ENCODE data around the gene PRSS27. TPM values are rescaled to one million over a fixed set of nuclear protein-coding genes. Genes with fewer than 3 reads are reported as not detected.

The PRSS27 gene
- total RNA-seq, 2 donors from 2014 or later: 2.1 TPM; not detected in 1

GRCh38 chr16:2748757-2749455, 28.9 kb upstream of the PRSS27 start:
- H3K27ac ChIP-seq: peak overlapping the region in 3 of 4 donors; percentile 28 to 45 (median 39)
- intact Hi-C loops (cut with DNase I): no loop called here
- TF ChIP-seq, protein P1, sequence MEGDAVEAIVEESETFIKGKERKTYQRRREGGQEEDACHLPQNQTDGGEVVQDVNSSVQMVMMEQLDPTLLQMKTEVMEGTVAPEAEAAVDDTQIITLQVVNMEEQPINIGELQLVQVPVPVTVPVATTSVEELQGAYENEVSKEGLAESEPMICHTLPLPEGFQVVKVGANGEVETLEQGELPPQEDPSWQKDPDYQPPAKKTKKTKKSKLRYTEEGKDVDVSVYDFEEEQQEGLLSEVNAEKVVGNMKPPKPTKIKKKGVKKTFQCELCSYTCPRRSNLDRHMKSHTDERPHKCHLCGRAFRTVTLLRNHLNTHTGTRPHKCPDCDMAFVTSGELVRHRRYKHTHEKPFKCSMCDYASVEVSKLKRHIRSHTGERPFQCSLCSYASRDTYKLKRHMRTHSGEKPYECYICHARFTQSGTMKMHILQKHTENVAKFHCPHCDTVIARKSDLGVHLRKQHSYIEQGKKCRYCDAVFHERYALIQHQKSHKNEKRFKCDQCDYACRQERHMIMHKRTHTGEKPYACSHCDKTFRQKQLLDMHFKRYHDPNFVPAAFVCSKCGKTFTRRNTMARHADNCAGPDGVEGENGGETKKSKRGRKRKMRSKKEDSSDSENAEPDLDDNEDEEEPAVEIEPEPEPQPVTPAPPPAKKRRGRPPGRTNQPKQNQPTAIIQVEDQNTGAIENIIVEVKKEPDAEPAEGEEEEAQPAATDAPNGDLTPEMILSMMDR (IDR thresholded peaks at IDR 0.05): no peak
- no peak for TF ChIP-seq POLR2A (IDR thresholded peaks at IDR 0.05)
- H3K9me3 ChIP-seq: no peaks in the 10 kb centered on the region
- 32 to 52% methylated on average over 6 of the region's 7 CpGs for WGBS, 2 donors
- DNase-seq: peak; percentile 57 to 82 (median 68)
- H3K4me3 ChIP-seq: no peak overlapping the region
- ATAC-seq: no peak
- H3K27me3 ChIP-seq: no peaks in the 10 kb centered on the region
- no peaks in the 10 kb centered on the region for H3K36me3 ChIP-seq (replicated peaks in 1 of 2; ENCODE audit: insufficient read depth in 1 of 2, low read depth in 2 of 2)
- peaks cover 21% of the 10 kb centered on the region for H3K4me1 ChIP-seq

GRCh38 chr16:2745961-2746360, 25.9 kb upstream of the PRSS27 start:
- Histone ChIP-seq H3K36me3 (replicated peaks in 1 of 2; ENCODE audit: insufficient read depth in 1 of 2, low read depth in 2 of 2) (no peaks in the 10 kb centered on the region), H3K9me3 (no peaks in the 10 kb centered on the region), H3K4me1 (peaks cover 13% of the 10 kb centered on the region), H3K27me3 (no peaks in the 10 kb centered on the region), H3K4me3 (no peak overlapping the region), H3K27ac (no peak overlapping the region)
- ATAC-seq: no peak
- WGBS, 2 donors: 89 to 93% methylated on average over 9 of the region's 9 CpGs
- DNase-seq: no peak
- intact Hi-C loops (cut with DNase I): no loop called here
- TF ChIP-seq, protein P1 (IDR thresholded peaks at IDR 0.05): no peak
- no peak for TF ChIP-seq POLR2A (IDR thresholded peaks at IDR 0.05)

DNA sequence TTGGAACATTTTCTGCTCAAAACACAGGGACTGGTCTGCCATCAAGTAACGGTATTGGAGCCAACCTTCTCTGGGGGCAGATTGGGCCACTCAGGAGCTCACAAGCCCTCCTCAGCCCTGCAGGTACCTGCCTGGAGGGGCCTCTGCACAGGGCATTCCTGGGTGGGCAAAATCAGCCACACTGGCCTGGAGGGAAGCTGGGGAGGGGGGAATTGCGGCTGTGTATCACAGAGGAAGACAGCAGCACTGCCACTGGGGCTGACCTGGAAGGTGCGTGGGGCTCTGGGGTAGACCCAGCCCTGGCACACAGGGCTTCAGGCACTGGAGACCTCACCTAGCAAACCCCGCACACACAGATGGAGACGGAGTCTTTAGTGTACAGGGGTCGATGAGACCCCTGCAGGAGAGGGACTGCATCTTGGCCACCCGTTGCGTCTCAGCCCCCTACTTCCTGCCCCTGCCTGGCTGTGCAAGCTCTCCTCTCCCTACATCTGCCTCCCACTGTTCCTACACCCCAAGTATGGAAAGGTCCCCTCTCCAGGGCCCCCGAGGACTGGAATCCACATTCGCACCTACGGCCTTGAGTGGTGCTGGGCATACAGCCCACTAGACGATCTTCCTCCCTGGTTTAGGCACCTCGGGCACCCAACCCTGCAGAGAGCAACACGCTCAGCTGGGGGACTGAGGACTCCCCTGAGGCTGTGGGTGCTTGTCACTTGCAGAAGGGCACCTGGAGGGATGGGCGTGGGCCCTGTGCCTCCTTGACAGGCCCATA, 25.3 kb upstream of the PRSS27 start:
- Histone ChIP-seq H3K4me3 (no peak overlapping the region), H3K9me3 (no peaks in the 10 kb centered on the region), H3K27me3 (no peaks in the 10 kb centered on the region), H3K36me3 (replicated peaks in 1 of 2; ENCODE audit: insufficient read depth in 1 of 2, low read depth in 2 of 2) (no peaks in the 10 kb centered on the region), H3K27ac (no peak overlapping the region), H3K4me1 (peaks cover 13% of the 10 kb centered on the region)
- DNase-seq: no peak
- 72 to 98% methylated on average over 4 to 15 of the region's 15 CpGs for WGBS, 2 donors
- no peak for ATAC-seq
- intact Hi-C loops (cut with DNase I): no loop called here
- TF ChIP-seq, protein P1 (IDR thresholded peaks at IDR 0.05): no peak
- TF ChIP-seq POLR2A (IDR thresholded peaks at IDR 0.05): no peak

GRCh38 chr16:2744711-2745110, 24.7 kb upstream of the PRSS27 start:
- ATAC-seq: no peak

More at GRCh38 chr16:2744711-2745110, 24.7 kb upstream of the PRSS27 start:
- Histone ChIP-seq H3K9me3 (no peaks in the 10 kb centered on the region), H3K4me1 (peaks cover 13% of the 10 kb centered on the region), H3K27me3 (no peaks in the 10 kb centered on the region), H3K4me3 (no peak overlapping the region), H3K27ac (no peak overlapping the region), H3K36me3 (replicated peaks in 1 of 2; ENCODE audit: insufficient read depth in 1 of 2, low read depth in 2 of 2) (no peaks in the 10 kb centered on the region)
- TF ChIP-seq, protein P1 (IDR thresholded peaks at IDR 0.05): no peak
- TF ChIP-seq POLR2A (IDR thresholded peaks at IDR 0.05): no peak
- intact Hi-C loops (cut with DNase I): no loop called here
- 88 to 89% methylated on average over 6 of the region's 6 CpGs for WGBS, 2 donors
- no peak for DNase-seq
